HG02938 (cell line): ENCODE results near the gene PLPPR2.
"Not testable (repeated sequence)": the region's sequence is repeated elsewhere in the genome, so short reads cannot be mapped to it uniquely, and the experiment has no call there.

Experiments
- ATAC-seq: cut with Tn5 transposase; IDR thresholded peaks from one replicate; pipeline ENCODE4 v1.9.1; 2021; ENCODE audit warnings: mild to moderate bottlenecking, moderate library complexity; ENCODE audit not compliant: unreplicated experiment

Gene PLPPR2

GRCh38 chr19:11367528-11367927, 12.3 kb downstream of the PLPPR2 start:
- no peak for ATAC-seq

GRCh38 chr19:11370744-11371143, 15.5 kb downstream of the PLPPR2 start:
- no peak for ATAC-seq

GRCh38 chr19:11373166-11373884, 18.1 kb downstream of the PLPPR2 start:
- no peak for ATAC-seq

GRCh38 chr19:11373885-11374432, 18.7 kb downstream of the PLPPR2 start:
- ATAC-seq = no peak

- ATAC-seq = peak; percentile 88
These were observed 19.4 kb downstream of the PLPPR2 start, which contains the start of gene SWSAP1 for GRCh38 chr19:11374433-11375142. SWSAP1 (plus strand) TSS chr19:11374666; CDS start chr19:11374681, 15 bp downstream.

- peak; percentile 24 for ATAC-seq
These were observed 20.1 kb downstream of the PLPPR2 start for GRCh38 chr19:11375143-11375948.

GRCh38 chr19:11377237-11377636, 22.0 kb downstream of the PLPPR2 start:
- ATAC-seq = no peak

- no peak for ATAC-seq
These were observed 22.5 kb downstream of the PLPPR2 start for GRCh38 chr19:11377756-11378155.

- ATAC-seq = no peak
These were observed 23.3 kb downstream of the PLPPR2 start for GRCh38 chr19:11378319-11379189.

GRCh38 chr19:11379269-11379845, 24.1 kb downstream of the PLPPR2 start:
- not testable (repeated sequence) for ATAC-seq

GRCh38 chr19:11379857-11380350, 24.7 kb downstream of the PLPPR2 start:
- no peak for ATAC-seq

- ATAC-seq = peak; percentile 84
These were observed 25.7 kb downstream of the PLPPR2 start for GRCh38 chr19:11380653-11381537.

- no peak for ATAC-seq
These were observed 27.9 kb downstream of the PLPPR2 start for GRCh38 chr19:11382898-11383705.

GRCh38 chr19:11383706-11384048, 28.4 kb downstream of the PLPPR2 start:
- no peak for ATAC-seq

GRCh38 chr19:11384778-11385129, 29.5 kb downstream of the PLPPR2 start:
- no peak for ATAC-seq

- no peak for ATAC-seq
These were observed 32.2 kb downstream of the PLPPR2 start for GRCh38 chr19:11387162-11388034.

GRCh38 chr19:11390359-11390758, 35.1 kb downstream of the PLPPR2 start:
- ATAC-seq = no peak
